ENCODE measurements around the gene MRPL21. TPM values are rescaled to one million over a fixed set of nuclear protein-coding genes. Genes with fewer than 3 reads are reported as not detected.

Gene MRPL21
- total RNA-seq = 41.1 and 45.6 TPM in 2 replicates

DNA sequence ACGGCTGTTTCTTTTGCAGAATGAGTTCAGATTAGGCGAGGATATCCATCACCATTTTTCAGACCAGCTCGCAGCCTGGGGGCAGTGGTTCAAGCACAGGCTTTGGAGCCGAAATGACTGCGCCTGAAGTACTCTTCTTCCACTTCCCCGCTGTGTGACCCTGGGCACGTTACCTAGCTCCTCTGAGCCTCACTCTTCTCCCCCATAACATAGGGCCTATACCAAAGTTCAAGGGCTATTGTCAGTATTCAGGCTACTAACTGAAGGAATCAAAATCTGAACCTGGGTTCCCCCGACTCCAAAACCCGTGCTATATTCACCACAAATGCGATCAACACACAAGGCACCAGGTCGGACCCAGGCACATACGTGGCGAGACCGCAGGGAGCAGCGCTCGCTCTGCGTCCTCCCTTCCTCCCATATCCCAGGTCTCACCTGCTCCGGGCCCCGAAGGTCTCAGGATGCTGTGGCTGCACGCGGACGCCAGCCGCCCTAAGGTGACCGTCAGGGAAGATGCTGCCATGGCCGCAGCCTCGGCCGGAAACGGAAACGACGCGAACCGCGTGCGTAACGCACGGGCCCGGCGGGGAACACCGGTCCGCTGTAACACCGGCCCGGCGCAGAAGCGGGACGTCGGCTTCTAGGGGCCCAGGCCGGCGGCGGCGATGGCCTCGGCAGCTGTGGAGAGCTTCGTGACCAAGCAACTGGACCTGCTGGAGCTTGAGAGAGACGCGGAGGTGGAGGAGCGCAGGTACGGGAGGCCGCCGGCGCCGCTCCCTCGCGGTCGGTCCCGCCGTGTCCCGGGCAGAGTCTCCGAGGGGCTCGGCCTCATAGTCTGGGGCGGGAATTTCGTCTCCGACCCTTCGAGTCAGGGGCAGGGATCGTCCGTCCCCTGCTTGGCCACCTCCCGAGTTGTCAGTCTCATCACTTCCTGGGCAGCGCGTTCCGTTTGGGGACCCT, at the start of gene MRPL21, which contains the start of gene IGHMBP2:
TSS of gene MRPL21 (minus strand) at position 545 of the 960 bp plus-strand sequence. CDS start at position 523, 22 bp downstream.
TSS of gene IGHMBP2 (plus strand) at position 604 of the 960 bp plus-strand sequence. CDS start at position 666, 62 bp downstream.

GRCh38 chr11:68841718-68842426, 61.8 kb downstream of the MRPL21 start, which contains the start of gene CPT1A:
CPT1A (minus strand) TSS chr11:68841916; CDS start chr11:68815474, 26,442 bp downstream.

Other genes starting within 250 kb of the MRPL21 start
- gene GAL, start 219.3 kb downstream of the MRPL21 start, total RNA-seq = 0.26 TPM in 1 of 2 replicates, not detected in the other
- gene TESMIN, start 152.3 kb downstream of the MRPL21 start, total RNA-seq = not detected in 2 replicates
- gene CPT1A, start 61.9 kb downstream of the MRPL21 start, total RNA-seq = 8.7 and 21.7 TPM in 2 replicates
- 5.9 and 8.6 TPM in 2 replicates for gene IGHMBP2, start 59 bp upstream of the MRPL21 start, total RNA-seq
- not detected in 2 replicates for gene MRGPRD, start 77.2 kb upstream of the MRPL21 start, total RNA-seq
- gene MRGPRF, start 109.4 kb upstream of the MRPL21 start, total RNA-seq = 24.3 and 39.7 TPM in 2 replicates
- gene TPCN2, start 145.1 kb upstream of the MRPL21 start, total RNA-seq = 6.5 and 8.4 TPM in 2 replicates

Measured in pericardium fibroblast (primary cell).